HG03039 (cell line): Measurements from ENCODE around the gene GMDS.
"Not testable (repeated sequence)": the region's sequence is repeated elsewhere in the genome, so short reads cannot be mapped to it uniquely, and the experiment has no call there.

ENCODE experiments used
- ATAC-seq: cut with Tn5 transposase; IDR thresholded peaks from one replicate; pipeline ENCODE4 v1.9.1; 2021; ENCODE audit warnings: mild to moderate bottlenecking, moderate library complexity; ENCODE audit not compliant: unreplicated experiment

GMDS gene

GRCh38 chr6:1668456-1668855 lies 576.9 kb downstream of the GMDS start:
- ATAC-seq, result not testable (repeated sequence)

- no peak for ATAC-seq
Measured at GRCh38 chr6:1667805-1668175, 577.6 kb downstream of the GMDS start.

- no peak for ATAC-seq
Measured at GRCh38 chr6:1667012-1667804, 578.2 kb downstream of the GMDS start.

- peak; percentile 54 for ATAC-seq
Measured at GRCh38 chr6:1665214-1665613, 580.2 kb downstream of the GMDS start.

- ATAC-seq, result no peak
Measured at GRCh38 chr6:1664329-1664728, 581.1 kb downstream of the GMDS start.

- no peak for ATAC-seq
Measured at GRCh38 chr6:1663511-1663910, 581.9 kb downstream of the GMDS start.

GRCh38 chr6:1662534-1662933 lies 582.9 kb downstream of the GMDS start:
- no peak for ATAC-seq

- ATAC-seq, result no peak
Measured at GRCh38 chr6:1659816-1660215, 585.6 kb downstream of the GMDS start.

- ATAC-seq, result no peak
Measured at GRCh38 chr6:1658212-1659005, 587.0 kb downstream of the GMDS start.

- ATAC-seq, result no peak
Measured at GRCh38 chr6:1657771-1658165, 587.6 kb downstream of the GMDS start.

- ATAC-seq, result no peak
Measured at GRCh38 chr6:1657116-1657770, 588.2 kb downstream of the GMDS start.

- no peak for ATAC-seq
Measured at GRCh38 chr6:1654054-1654453, 591.4 kb downstream of the GMDS start.

- no peak for ATAC-seq
Measured at GRCh38 chr6:1652842-1653241, 592.6 kb downstream of the GMDS start.

- ATAC-seq, result no peak
Measured at GRCh38 chr6:1651362-1651761, 594.0 kb downstream of the GMDS start.

- no peak for ATAC-seq
Measured at GRCh38 chr6:1645466-1646185, 599.8 kb downstream of the GMDS start.

GRCh38 chr6:1644516-1645060 lies 600.8 kb downstream of the GMDS start:
- no peak for ATAC-seq

- ATAC-seq, result no peak
Measured at GRCh38 chr6:1643830-1644445, 601.5 kb downstream of the GMDS start.

- ATAC-seq, result no peak
Measured at GRCh38 chr6:1643111-1643510, 602.3 kb downstream of the GMDS start.

GRCh38 chr6:1641343-1641885 lies 604.0 kb downstream of the GMDS start:
- ATAC-seq, result no peak

- no peak for ATAC-seq
Measured at GRCh38 chr6:1640476-1640875, 604.9 kb downstream of the GMDS start.
